PC-3 (cell line): ENCODE results near the gene KRTAP12-2. TPM values are rescaled to one million over a fixed set of nuclear protein-coding genes. Genes with fewer than 3 reads are reported as not detected.
A peak's percentile ranks its signal among the peaks of the same experiment; 100 is the strongest.

Experiments used
- ATAC-seq: fragments of 200-7000 bp; cut with Tn5 transposase; 2 replicates; pipeline ENCODE4 v1.9.1; 2020; ENCODE audit warnings: mild to moderate bottlenecking, moderate library complexity
- BruUV-seq: library from RNA; stranded (reverse); fragments of 400-500 nt; replicated peaks from 2 replicates; lab custom pipeline; 2021; lab: Mats Ljungman, UMichigan
- CTCF ChIA-PET: fragments of 300-600 bp; sonication (Branson Sonifier 250); formaldehyde crosslinking; loops from one replicate; lab custom pipeline; 2022; ENCODE audit warnings: antibody characterized with exemption; lab: Charles Lee
- POLR2A ChIA-PET: fragments of 300-600 bp; sonication (Branson Sonifier 250); formaldehyde crosslinking; loops from one replicate; lab custom pipeline; 2022; ENCODE audit warnings: antibody characterized with exemption; ENCODE audit not compliant: unreplicated experiment; lab: Charles Lee
- DNase-seq: peaks from one replicate; pipeline ENCODE4 v3.0.0-alpha.2; 2015
- H2AFZ ChIP-seq: fragments of 300-600 bp; sonication (generic); 2 replicates; pipeline ENCODE4 v1.6.0; 2016; ENCODE audit warnings: antibody characterized with exemption, low read length
- H3F3A ChIP-seq: fragments of 300-600 bp; sonication (generic); one replicate; pipeline ENCODE4 v1.6.0; 2017; ENCODE audit warnings: antibody characterized with exemption, low read length, control low read depth, mild to moderate bottlenecking; ENCODE audit not compliant: unreplicated experiment
- H3K27ac ChIP-seq: fragments of 300-600 bp; sonication (generic); 2 replicates; pipeline ENCODE4 v1.5.1; 2016; ENCODE audit warnings: mild to moderate bottlenecking, low read length
- H3K27me3 ChIP-seq: fragments of 300-600 bp; sonication (generic); 2 replicates; pipeline ENCODE4 v1.6.1; 2016; ENCODE audit warnings: low read length, mixed read lengths
- H3K36me3 ChIP-seq: fragments of 300-600 bp; sonication (generic); 2 replicates; pipeline ENCODE4 v1.6.1; 2016; ENCODE audit warnings: low read depth, mixed run types, low read length, mixed read lengths
- H3K4me1 ChIP-seq: fragments of 300-600 bp; sonication (generic); 2 replicates; pipeline ENCODE4 v1.5.1; 2016; ENCODE audit warnings: low read length; ENCODE audit not compliant: insufficient read depth
- H3K4me2 ChIP-seq: fragments of 300-600 bp; sonication (generic); 2 replicates; pipeline ENCODE4 v1.6.0; 2016; ENCODE audit warnings: low read length
- H3K4me3 ChIP-seq: fragments of 300-600 bp; sonication (generic); 2 replicates; pipeline ENCODE4 v1.5.1; 2016; ENCODE audit warnings: mild to moderate bottlenecking, low read length, mixed read lengths
- H3K79me2 ChIP-seq: fragments of 300-600 bp; sonication (generic); 2 replicates; pipeline ENCODE4 v1.6.1; 2017; ENCODE audit warnings: low read length, mixed read lengths
- H3K9ac ChIP-seq: fragments of 300-600 bp; sonication (generic); 2 replicates; pipeline ENCODE4 v1.6.0; 2016; ENCODE audit warnings: mild to moderate bottlenecking, low read length
- H3K9me2 ChIP-seq: fragments of 300-600 bp; sonication (generic); replicated peaks from 2 replicates; pipeline ENCODE4 v1.6.1; 2016; ENCODE audit warnings: mixed run types, low read length, mixed read lengths
- H3K9me3 ChIP-seq: fragments of 300-600 bp; sonication (generic); 2 replicates; pipeline ENCODE4 v1.6.1; 2016; ENCODE audit warnings: low read length, mixed read lengths
- H4K20me1 ChIP-seq: fragments of 300-600 bp; sonication (generic); 2 replicates; pipeline ENCODE4 v1.6.1; 2016; ENCODE audit warnings: low read length, mixed read lengths
- CTCF ChIP-seq: fragments of 300-600 bp; sonication (generic); conservative IDR thresholded peaks from 2 replicates; pipeline ENCODE4 v1.5.1; 2017; ENCODE audit warnings: antibody characterized with exemption, low read depth, mild to moderate bottlenecking, low read length
- EZH2 ChIP-seq: fragments of 300-600 bp; sonication (generic); IDR thresholded peaks from one replicate; pipeline ENCODE4 v1.6.1; 2017; ENCODE audit warnings: antibody characterized with exemption, mild to moderate bottlenecking, low read length; ENCODE audit not compliant: unreplicated experiment
- EZH2phosphoT487 ChIP-seq: fragments of 300-600 bp; sonication (generic); IDR thresholded peaks from 2 replicates; pipeline ENCODE4 v1.6.1; 2018; ENCODE audit warnings: mild to moderate bottlenecking, antibody characterized with exemption, low read length, borderline replicate concordance
- intact Hi-C: fragments of 100-400 bp; cut with micrococcal nuclease; formaldehyde crosslinking; loops from 2 replicates; pipeline ENCODE4 v1.9.0; 2023
- total RNA-seq: library from RNA; depleted of rRNA; stranded (reverse); fragments of >200 nt; gene quantifications from 2 replicates; pipeline ENCODE4 v1.2.3, GENCODE V29; 2014

Gene KRTAP12-2
- total RNA-seq, 1 experiment from 2014 or later: not detected

- ChIA-PET CTCF (interaction anchor here (1.4 to 1.6 kb wide), 2 partner anchors 32 to 83 kb away, joined by 5 to 7 read pairs; no protein-coding TSS in a partner anchor), POLR2A (no interaction called here)
- H3K9ac ChIP-seq: no peak overlapping the region
Observed at GRCh38 chr21:44710756-44711326, 44.1 kb upstream of the KRTAP12-2 start.

GRCh38 chr21:44710294-44710665 is 43.6 kb upstream of the KRTAP12-2 start:
- DNase-seq: no peak
- no TSS peak for BruUV-seq
- Histone ChIP-seq H3K9ac (no peak overlapping the region), H4K20me1 (no peaks in the 10 kb centered on the region), H3K9me3 (no peaks in the 10 kb centered on the region), H3K4me2 (peak overlapping the region; percentile 67), H3K27me3 (peaks cover 11% of the 10 kb centered on the region; the same call in 1 of the 2 replicates), H3K4me1 (peaks cover 12% of the 10 kb centered on the region; the same call in 1 of the 2 replicates), H3K4me3 (peak overlapping the region; percentile 29; the same call in 1 of the 2 replicates), H3K27ac (no peak overlapping the region), H2AFZ (0 out of 2 replicates have a peak overlapping the region, but pooled peaks have one; percentile 16), H3K36me3 (no peaks in the 10 kb centered on the region), H3K9me2 (no peaks in the 10 kb centered on the region), H3F3A (no peaks in the 10 kb centered on the region), H3K79me2 (no peaks in the 10 kb centered on the region)
- peak; percentile 15 for ATAC-seq
- TF ChIP-seq CTCF: no peak
- TF ChIP-seq EZH2phosphoT487: no peak
- TF ChIP-seq EZH2: no peak
- CTCF ChIA-PET: interaction anchor here (1.4 to 1.6 kb wide), 2 partner anchors 32 to 83 kb away, joined by 5 to 7 read pairs; no protein-coding TSS in a partner anchor
- intact Hi-C loops: loop anchor here (5.0 kb wide), 1 partner anchor 77 kb away; no protein-coding TSS in a partner anchor
- POLR2A ChIA-PET: no interaction called here

More at GRCh38 chr21:44710756-44711326, 44.1 kb upstream of the KRTAP12-2 start:
- BruUV-seq: no TSS peak
- ATAC-seq: peak; percentile 5; the same call in 1 of the 2 replicates
- H3K4me1 ChIP-seq: peaks cover 12% of the 10 kb centered on the region; the same call in 1 of the 2 replicates
- H3F3A ChIP-seq: no peaks in the 10 kb centered on the region
- H3K4me3 ChIP-seq: no peak overlapping the region
- H2AFZ ChIP-seq: no peak overlapping the region
- H3K79me2 ChIP-seq: no peaks in the 10 kb centered on the region
- no peak overlapping the region for H3K27ac ChIP-seq
- H3K27me3 ChIP-seq: peaks cover 11% of the 10 kb centered on the region; the same call in 1 of the 2 replicates
- no peaks in the 10 kb centered on the region for H3K36me3 ChIP-seq
- no peaks in the 10 kb centered on the region for H3K9me2 ChIP-seq
- no peaks in the 10 kb centered on the region for H3K9me3 ChIP-seq
- DNase-seq: no peak
- no peaks in the 10 kb centered on the region for H4K20me1 ChIP-seq
- TF ChIP-seq EZH2: no peak
- TF ChIP-seq CTCF: no peak
- no peak for TF ChIP-seq EZH2phosphoT487
- no peak overlapping the region for H3K4me2 ChIP-seq
- intact Hi-C loops: loop anchor here (5.0 kb wide), 1 partner anchor 76 kb away; no protein-coding TSS in a partner anchor
